ENCODE data around the gene EEA1. TPM values are rescaled to one million over a fixed set of nuclear protein-coding genes. Genes with fewer than 3 reads are reported as not detected.

The EEA1 gene
- total RNA-seq, 3 donors from 2014 or later: 23.4 to 52.8 (median 27.2) TPM

DNA sequence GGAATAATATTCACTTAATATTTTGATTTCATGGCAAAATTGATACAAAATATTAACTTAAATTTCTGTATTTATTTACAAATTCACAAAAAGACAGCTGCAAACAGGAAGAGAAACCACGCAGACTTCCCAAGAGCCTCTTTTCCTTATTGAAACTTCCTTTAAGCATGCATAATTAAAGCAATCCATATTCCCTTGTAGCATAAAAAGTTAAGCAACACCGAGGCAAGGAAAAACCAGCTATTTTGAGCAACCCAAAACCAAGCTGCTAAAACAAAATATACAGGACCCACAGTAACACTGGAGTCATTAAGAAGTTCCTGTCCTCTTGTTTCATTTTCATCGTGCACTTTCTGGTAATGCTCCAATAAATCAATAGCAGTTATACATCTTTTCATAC lies 58.0 kb downstream of the EEA1 start:
- no peak overlapping the region for H3K4me3 ChIP-seq
- H3K36me3 ChIP-seq: no peaks in the 10 kb centered on the region
- H3K9me3 ChIP-seq: no peaks in the 10 kb centered on the region
- no peak overlapping the region for H3K27ac ChIP-seq
- no peaks in the 10 kb centered on the region for H3K27me3 ChIP-seq
- intact Hi-C loops (cut with DNase I; ENCODE audit: low total_unique reads): no loop called here
- TF ChIP-seq, protein P1, sequence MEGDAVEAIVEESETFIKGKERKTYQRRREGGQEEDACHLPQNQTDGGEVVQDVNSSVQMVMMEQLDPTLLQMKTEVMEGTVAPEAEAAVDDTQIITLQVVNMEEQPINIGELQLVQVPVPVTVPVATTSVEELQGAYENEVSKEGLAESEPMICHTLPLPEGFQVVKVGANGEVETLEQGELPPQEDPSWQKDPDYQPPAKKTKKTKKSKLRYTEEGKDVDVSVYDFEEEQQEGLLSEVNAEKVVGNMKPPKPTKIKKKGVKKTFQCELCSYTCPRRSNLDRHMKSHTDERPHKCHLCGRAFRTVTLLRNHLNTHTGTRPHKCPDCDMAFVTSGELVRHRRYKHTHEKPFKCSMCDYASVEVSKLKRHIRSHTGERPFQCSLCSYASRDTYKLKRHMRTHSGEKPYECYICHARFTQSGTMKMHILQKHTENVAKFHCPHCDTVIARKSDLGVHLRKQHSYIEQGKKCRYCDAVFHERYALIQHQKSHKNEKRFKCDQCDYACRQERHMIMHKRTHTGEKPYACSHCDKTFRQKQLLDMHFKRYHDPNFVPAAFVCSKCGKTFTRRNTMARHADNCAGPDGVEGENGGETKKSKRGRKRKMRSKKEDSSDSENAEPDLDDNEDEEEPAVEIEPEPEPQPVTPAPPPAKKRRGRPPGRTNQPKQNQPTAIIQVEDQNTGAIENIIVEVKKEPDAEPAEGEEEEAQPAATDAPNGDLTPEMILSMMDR (IDR thresholded peaks at IDR 0.05): no peak
- TF ChIP-seq POLR2AphosphoS5 (IDR thresholded peaks at IDR 0.05): no peak
- no peak for TF ChIP-seq POLR2A (IDR thresholded peaks at IDR 0.05)
- H3K4me1 ChIP-seq: no peaks in the 10 kb centered on the region
- no peak for DNase-seq (ENCODE audit: low spot score in 2 of 2)

DNA sequence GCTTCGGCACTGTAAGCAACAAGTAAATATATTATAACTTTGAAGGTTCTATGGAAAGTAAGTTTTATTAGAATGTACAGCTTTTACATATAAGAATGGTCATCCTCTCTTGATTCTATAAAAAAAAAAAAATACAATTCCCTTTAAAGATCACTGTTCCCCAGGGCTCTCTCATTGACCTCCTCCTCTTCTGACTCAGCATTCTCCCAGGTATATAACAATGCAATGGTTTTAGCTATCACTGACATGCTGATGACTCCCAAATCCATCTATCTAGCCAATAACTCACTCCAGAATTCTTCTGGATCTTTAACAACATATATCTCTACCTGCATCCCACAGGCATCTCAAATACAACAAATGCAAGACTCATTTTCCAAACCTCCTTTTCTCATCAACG lies 62.7 kb downstream of the EEA1 start:
- no peak overlapping the region for H3K27ac ChIP-seq
- intact Hi-C loops (cut with DNase I; ENCODE audit: low total_unique reads): no loop called here
- no peak for TF ChIP-seq POLR2A (IDR thresholded peaks at IDR 0.05)
- TF ChIP-seq POLR2AphosphoS5 (IDR thresholded peaks at IDR 0.05): no peak
- TF ChIP-seq, protein P1 (IDR thresholded peaks at IDR 0.05): no peak
- no peaks in the 10 kb centered on the region for H3K27me3 ChIP-seq
- H3K9me3 ChIP-seq: no peaks in the 10 kb centered on the region
- no peak for DNase-seq (ENCODE audit: low spot score in 2 of 2)
- H3K4me1 ChIP-seq: no peaks in the 10 kb centered on the region
- no peaks in the 10 kb centered on the region for H3K36me3 ChIP-seq
- H3K4me3 ChIP-seq: no peak overlapping the region

DNA sequence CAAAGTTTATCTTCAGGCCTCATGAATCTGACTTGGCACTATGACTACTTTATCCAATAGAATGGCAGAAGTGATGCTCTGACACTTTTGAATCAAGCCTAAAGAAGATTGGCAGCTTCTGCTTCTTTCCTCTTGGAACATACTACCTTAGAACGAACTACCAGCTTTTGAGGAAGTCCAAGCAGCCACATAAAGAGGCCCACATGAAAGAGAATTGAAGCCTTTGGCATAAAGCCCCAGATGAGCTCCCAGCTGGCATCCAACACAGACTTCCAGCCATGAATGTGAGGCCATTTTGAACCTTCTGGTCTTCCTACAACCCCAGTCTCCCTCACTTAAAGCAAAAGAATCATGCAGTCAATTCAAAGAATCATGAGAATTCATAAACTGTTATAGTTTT lies 65.8 kb downstream of the EEA1 start:
- no peak for DNase-seq (ENCODE audit: low spot score in 2 of 2)
- Histone ChIP-seq H3K4me3 (no peak overlapping the region), H3K9me3 (no peaks in the 10 kb centered on the region), H3K36me3 (no peaks in the 10 kb centered on the region), H3K27ac (no peak overlapping the region), H3K27me3 (no peaks in the 10 kb centered on the region), H3K4me1 (no peaks in the 10 kb centered on the region)
- intact Hi-C loops (cut with DNase I; ENCODE audit: low total_unique reads): no loop called here
- no peak for TF ChIP-seq POLR2A (IDR thresholded peaks at IDR 0.05)
- TF ChIP-seq POLR2AphosphoS5 (IDR thresholded peaks at IDR 0.05): no peak
- TF ChIP-seq, protein P1 (IDR thresholded peaks at IDR 0.05): no peak

DNA sequence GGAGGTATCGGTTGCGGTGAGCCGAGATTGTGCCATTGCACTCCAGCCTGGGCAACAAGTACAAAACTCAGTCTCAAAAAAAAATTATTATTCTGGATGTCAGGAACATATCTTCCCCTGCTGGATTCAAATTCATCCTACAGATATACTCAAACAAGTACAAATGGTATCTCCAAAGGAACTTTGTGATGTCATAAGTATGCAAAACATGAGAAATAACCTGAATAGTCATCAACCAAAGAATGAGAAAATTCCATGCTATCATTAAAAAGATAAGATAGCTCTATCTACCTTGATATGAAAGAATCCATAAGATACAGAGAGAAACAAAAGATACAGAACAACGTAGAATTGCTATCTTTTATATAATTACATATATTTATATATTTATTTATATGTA lies 67.7 kb downstream of the EEA1 start:
- Histone ChIP-seq H3K27ac (no peak overlapping the region), H3K27me3 (no peaks in the 10 kb centered on the region), H3K4me1 (no peaks in the 10 kb centered on the region), H3K9me3 (no peaks in the 10 kb centered on the region), H3K36me3 (no peaks in the 10 kb centered on the region), H3K4me3 (no peak overlapping the region)
- TF ChIP-seq, protein P1 (IDR thresholded peaks at IDR 0.05): no peak
- TF ChIP-seq POLR2AphosphoS5 (IDR thresholded peaks at IDR 0.05) (no peak), POLR2A (IDR thresholded peaks at IDR 0.05) (no peak)
- intact Hi-C loops (cut with DNase I; ENCODE audit: low total_unique reads): no loop called here
- no peak for DNase-seq (ENCODE audit: low spot score in 2 of 2)

DNA sequence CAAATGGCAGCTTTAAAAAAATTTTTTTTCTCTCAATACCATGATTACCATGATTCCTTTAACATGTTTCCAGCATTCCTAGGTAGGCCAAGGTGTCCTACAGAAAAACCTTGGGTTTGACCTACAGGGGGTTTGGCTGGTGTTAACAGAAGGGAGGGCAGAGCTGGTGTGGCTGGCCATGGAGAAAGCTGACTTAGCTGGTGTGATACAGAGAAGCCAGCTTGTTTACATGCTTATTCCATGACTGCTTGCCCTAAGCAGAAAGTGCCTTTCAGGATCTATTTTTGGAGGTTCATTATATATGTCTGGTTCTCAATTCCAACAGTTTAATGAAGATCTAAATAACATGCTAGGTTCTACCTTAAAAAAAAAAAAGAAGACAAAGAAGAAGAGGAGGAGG lies 68.6 kb downstream of the EEA1 start:
- intact Hi-C loops (cut with DNase I; ENCODE audit: low total_unique reads): no loop called here
- Histone ChIP-seq H3K4me3 (no peak overlapping the region), H3K27ac (no peak overlapping the region), H3K4me1 (no peaks in the 10 kb centered on the region), H3K9me3 (no peaks in the 10 kb centered on the region), H3K36me3 (no peaks in the 10 kb centered on the region), H3K27me3 (no peaks in the 10 kb centered on the region)
- no peak for DNase-seq (ENCODE audit: low spot score in 2 of 2)
- TF ChIP-seq, protein P1 (IDR thresholded peaks at IDR 0.05): no peak
- no peak for TF ChIP-seq POLR2AphosphoS5 (IDR thresholded peaks at IDR 0.05)
- TF ChIP-seq POLR2A (IDR thresholded peaks at IDR 0.05): no peak
